Right atrium auricular region (tissue), 2 donors: Measurements from ENCODE around the gene TDO2. TPM values are rescaled to one million over a fixed set of nuclear protein-coding genes. Genes with fewer than 3 reads are reported as not detected.

Experiments
- DNase-seq: peaks from one replicate; pipeline ENCODE4 v3.0.0-alpha.2; 2019; ENCODE audit warnings: low spot score
- H3K27ac ChIP-seq, 2 donors: fragments of 200-600 bp; sonication (generic); 1 replicate in 1 of 2; 2 replicates in 1 of 2; pipeline ENCODE4 v1.5.1; 2016 to 2019
- H3K27me3 ChIP-seq, 2 donors: fragments of 200-600 bp; sonication (generic); one replicate each; pipeline versions ENCODE4 v1.5.1 to v1.6.0; 2017 to 2019
- H3K36me3 ChIP-seq: fragments of 200-600 bp; sonication (generic); one replicate; pipeline ENCODE4 v1.5.1; 2016
- H3K4me1 ChIP-seq, 2 donors: fragments of 200-600 bp; sonication (generic); one replicate each; pipeline versions ENCODE4 v1.5.1 to v1.6.0; 2017 to 2019
- H3K4me3 ChIP-seq, 2 donors: fragments of 200-600 bp; sonication (generic); 1 replicate in 1 of 2; 2 replicates in 1 of 2; pipeline ENCODE4 v1.5.1; 2017 to 2019; ENCODE audit warnings: mild to moderate bottlenecking in 1 of 2, moderate library complexity in 1 of 2
- H3K9me3 ChIP-seq, 2 donors: fragments of 200-600 bp; sonication (generic); one replicate each; pipeline ENCODE4 v1.5.1; 2019
- CTCF ChIP-seq, 2 donors: fragments of 200-600 bp; sonication (generic); IDR thresholded peaks; one replicate each; pipeline ENCODE4 v1.5.1; 2019; ENCODE audit warnings: antibody characterized with exemption in 2 of 2
- total RNA-seq, 2 donors: library from RNA; depleted of rRNA; stranded (reverse); fragments of >200 nt; gene quantifications; one replicate each; pipeline ENCODE4 v1.1.0, GENCODE V29; 2016

The TDO2 gene
- total RNA-seq, 2 donors from 2014 or later: not detected

GRCh38 chr4:155908187-155909139, 5.0 kb downstream of the TDO2 start:
- H3K36me3 ChIP-seq: no peaks in the 10 kb centered on the region
- DNase-seq: no peak
- no peaks in the 10 kb centered on the region for H3K4me1 ChIP-seq
- H3K27me3 ChIP-seq: no peaks in the 10 kb centered on the region
- H3K27ac ChIP-seq: no peak overlapping the region
- no peak overlapping the region for H3K4me3 ChIP-seq
- H3K9me3 ChIP-seq: no peaks in the 10 kb centered on the region
- TF ChIP-seq CTCF (IDR thresholded peaks at IDR 0.05): no peak

GRCh38 chr4:155909615-155910226, 6.2 kb downstream of the TDO2 start:
- H3K4me1 ChIP-seq: no peaks in the 10 kb centered on the region
- DNase-seq: no peak
- no peak for TF ChIP-seq CTCF (IDR thresholded peaks at IDR 0.05)
- no peaks in the 10 kb centered on the region for H3K36me3 ChIP-seq
- H3K27me3 ChIP-seq: no peaks in the 10 kb centered on the region
- no peak overlapping the region for H3K27ac ChIP-seq
- no peak overlapping the region for H3K4me3 ChIP-seq
- no peaks in the 10 kb centered on the region for H3K9me3 ChIP-seq

DNA sequence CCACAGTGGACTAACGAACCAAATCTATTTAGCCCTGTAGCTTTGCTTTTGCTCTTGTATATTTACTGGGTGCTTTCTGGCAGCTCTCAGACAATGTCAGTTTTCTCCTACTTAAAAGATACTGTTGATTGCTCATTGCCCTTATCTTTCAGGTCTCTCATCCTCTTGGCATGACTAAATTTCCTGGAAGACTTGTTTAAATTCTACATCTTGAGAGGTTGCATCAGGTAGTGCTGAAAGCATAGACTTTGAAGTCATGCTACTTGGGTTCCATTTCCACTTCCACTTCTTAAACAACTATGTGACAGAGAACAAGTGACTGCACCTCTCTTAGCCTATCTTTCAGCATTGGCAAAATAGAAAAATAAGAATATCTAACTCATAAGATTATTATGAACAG, 8.4 kb downstream of the TDO2 start:
- Histone ChIP-seq H3K27ac (no peak overlapping the region), H3K36me3 (no peaks in the 10 kb centered on the region), H3K4me1 (no peaks in the 10 kb centered on the region), H3K9me3 (no peaks in the 10 kb centered on the region), H3K27me3 (no peaks in the 10 kb centered on the region), H3K4me3 (no peak overlapping the region)
- DNase-seq: no peak
- no peak for TF ChIP-seq CTCF (IDR thresholded peaks at IDR 0.05)

DNA sequence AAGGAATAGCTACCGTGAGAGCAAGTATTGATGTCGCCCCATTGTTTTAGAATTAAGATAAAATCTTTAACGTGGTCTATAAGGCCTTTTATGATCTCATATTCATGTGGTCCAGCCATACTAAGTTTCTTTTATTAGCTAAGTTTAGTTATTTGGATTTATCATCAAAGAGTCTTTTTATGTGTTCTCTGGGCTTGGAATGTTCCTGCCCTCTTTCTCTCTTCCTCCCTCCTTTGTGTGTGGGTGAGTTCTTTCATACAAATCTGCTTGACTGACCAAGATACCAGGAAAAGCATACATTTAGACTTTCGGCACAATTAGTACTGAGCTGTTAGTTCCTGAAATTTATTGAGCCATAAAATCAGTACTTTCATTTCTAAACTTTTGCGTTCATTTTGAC, 11.3 kb downstream of the TDO2 start:
- Histone ChIP-seq H3K9me3 (no peaks in the 10 kb centered on the region), H3K27ac (no peak overlapping the region), H3K27me3 (no peaks in the 10 kb centered on the region), H3K4me1 (no peaks in the 10 kb centered on the region), H3K36me3 (no peaks in the 10 kb centered on the region), H3K4me3 (no peak overlapping the region)
- no peak for TF ChIP-seq CTCF (IDR thresholded peaks at IDR 0.05)
- no peak for DNase-seq

- Histone ChIP-seq H3K27me3 (no peaks in the 10 kb centered on the region), H3K4me3 (no peak overlapping the region), H3K36me3 (no peaks in the 10 kb centered on the region), H3K9me3 (no peaks in the 10 kb centered on the region), H3K4me1 (no peaks in the 10 kb centered on the region), H3K27ac (no peak overlapping the region)
- no peak for TF ChIP-seq CTCF (IDR thresholded peaks at IDR 0.05)
- DNase-seq: no peak
Observed at GRCh38 chr4:155921597-155921996, 18.1 kb downstream of the TDO2 start.
